ENCODE measurements around the gene ATP10A. TPM values are rescaled to one million over a fixed set of nuclear protein-coding genes. Genes with fewer than 3 reads are reported as not detected.

ATP10A gene
- total and polyA plus RNA-seq, 8 donors, result 0.04 to 1.2 (median 0.41) TPM

GRCh38 chr15:25719101-25719985 lies 143.8 kb downstream of the ATP10A start:
- no peaks in the 10 kb centered on the region for H3K4me1 ChIP-seq
- DNase-seq (no peak), FAIRE-seq (no peak), ATAC-seq (no peak)
- H3K4me3 ChIP-seq, result no peak overlapping the region
- intact Hi-C loops (cut with DNase I), result no loop called here
- H3K27ac ChIP-seq, result no peak overlapping the region
- H3K36me3 ChIP-seq, result no peaks in the 10 kb centered on the region
- 62 to 72% methylated on average over 18 of the region's 18 CpGs for WGBS, 2 donors
- no peaks in the 10 kb centered on the region for H3K27me3 ChIP-seq
- TF ChIP-seq, protein P1, sequence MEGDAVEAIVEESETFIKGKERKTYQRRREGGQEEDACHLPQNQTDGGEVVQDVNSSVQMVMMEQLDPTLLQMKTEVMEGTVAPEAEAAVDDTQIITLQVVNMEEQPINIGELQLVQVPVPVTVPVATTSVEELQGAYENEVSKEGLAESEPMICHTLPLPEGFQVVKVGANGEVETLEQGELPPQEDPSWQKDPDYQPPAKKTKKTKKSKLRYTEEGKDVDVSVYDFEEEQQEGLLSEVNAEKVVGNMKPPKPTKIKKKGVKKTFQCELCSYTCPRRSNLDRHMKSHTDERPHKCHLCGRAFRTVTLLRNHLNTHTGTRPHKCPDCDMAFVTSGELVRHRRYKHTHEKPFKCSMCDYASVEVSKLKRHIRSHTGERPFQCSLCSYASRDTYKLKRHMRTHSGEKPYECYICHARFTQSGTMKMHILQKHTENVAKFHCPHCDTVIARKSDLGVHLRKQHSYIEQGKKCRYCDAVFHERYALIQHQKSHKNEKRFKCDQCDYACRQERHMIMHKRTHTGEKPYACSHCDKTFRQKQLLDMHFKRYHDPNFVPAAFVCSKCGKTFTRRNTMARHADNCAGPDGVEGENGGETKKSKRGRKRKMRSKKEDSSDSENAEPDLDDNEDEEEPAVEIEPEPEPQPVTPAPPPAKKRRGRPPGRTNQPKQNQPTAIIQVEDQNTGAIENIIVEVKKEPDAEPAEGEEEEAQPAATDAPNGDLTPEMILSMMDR (IDR thresholded peaks at IDR 0.05), result no peak
- H3K9me3 ChIP-seq, result no peaks in the 10 kb centered on the region

- WGBS, 2 donors, result 67 to 83% methylated on average over 8 of the region's 8 CpGs
- Histone ChIP-seq H3K4me3 (no peak overlapping the region), H3K9me3 (no peaks in the 10 kb centered on the region), H3K4me1 (no peaks in the 10 kb centered on the region), H3K27ac (no peak overlapping the region), H3K27me3 (no peaks in the 10 kb centered on the region), H3K36me3 (no peaks in the 10 kb centered on the region)
- TF ChIP-seq, protein P1 (IDR thresholded peaks at IDR 0.05), result no peak
- no peak for ATAC-seq
- no peak for FAIRE-seq
- DNase-seq, result peak in 1 of 6 donors; percentile 30
- intact Hi-C loops (cut with DNase I), result no loop called here
Measured at GRCh38 chr15:25718597-25718996, 144.5 kb downstream of the ATP10A start.

GRCh38 chr15:25718169-25718536 lies 145.0 kb downstream of the ATP10A start:
- no peak for FAIRE-seq
- Histone ChIP-seq H3K36me3 (no peaks in the 10 kb centered on the region), H3K4me1 (no peaks in the 10 kb centered on the region), H3K9me3 (no peaks in the 10 kb centered on the region), H3K27ac (no peak overlapping the region), H3K4me3 (no peak overlapping the region), H3K27me3 (no peaks in the 10 kb centered on the region)
- no peak for ATAC-seq
- intact Hi-C loops (cut with DNase I), result no loop called here
- DNase-seq, result peak in 1 of 6 donors; percentile 45
- 79 to 90% methylated on average over 20 of the region's 20 CpGs for WGBS, 2 donors
- TF ChIP-seq, protein P1 (IDR thresholded peaks at IDR 0.05), result no peak

- Histone ChIP-seq H3K36me3 (no peaks in the 10 kb centered on the region), H3K4me3 (no peak overlapping the region), H3K9me3 (no peaks in the 10 kb centered on the region), H3K27me3 (no peaks in the 10 kb centered on the region), H3K27ac (no peak overlapping the region), H3K4me1 (no peaks in the 10 kb centered on the region)
- WGBS, 2 donors, result 52 to 63% methylated on average over 14 of the region's 14 CpGs
- TF ChIP-seq, protein P1 (IDR thresholded peaks at IDR 0.05), result no peak
- FAIRE-seq, result no peak
- intact Hi-C loops (cut with DNase I), result no loop called here
- no peak for ATAC-seq
- DNase-seq, result peak in 1 of 6 donors; percentile 6
Measured at GRCh38 chr15:25717457-25718168, 145.5 kb downstream of the ATP10A start.

DNA sequence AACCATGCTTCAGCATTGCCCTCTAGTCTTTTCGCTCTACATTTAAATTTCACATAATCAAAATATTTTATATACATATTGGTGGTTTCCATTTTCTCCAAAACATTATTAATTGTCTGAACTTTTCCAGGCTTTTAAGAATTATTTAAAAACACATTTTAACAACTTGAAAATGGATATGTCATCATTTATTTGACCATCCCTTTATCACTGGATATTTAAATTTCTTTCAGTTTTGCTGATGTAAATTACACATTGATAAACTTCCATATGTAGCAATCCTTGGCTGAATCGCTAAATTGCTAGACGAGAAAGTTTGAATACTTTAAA lies 146.0 kb downstream of the ATP10A start:
- intact Hi-C loops (cut with DNase I), result no loop called here
- no peaks in the 10 kb centered on the region for H3K9me3 ChIP-seq
- no peak overlapping the region for H3K27ac ChIP-seq
- 63 to 72% methylated on average over 3 of the region's 3 CpGs for WGBS, 2 donors
- no peaks in the 10 kb centered on the region for H3K36me3 ChIP-seq
- TF ChIP-seq, protein P1 (IDR thresholded peaks at IDR 0.05), result no peak
- H3K27me3 ChIP-seq, result no peaks in the 10 kb centered on the region
- no peak overlapping the region for H3K4me3 ChIP-seq
- DNase-seq, result no peak
- no peaks in the 10 kb centered on the region for H3K4me1 ChIP-seq
- FAIRE-seq, result no peak
- ATAC-seq, result no peak
